GM21367 (cell line): Measurements from ENCODE around the gene PLPP3.

ENCODE experiments used
- ATAC-seq: cut with Tn5 transposase; IDR thresholded peaks from one replicate; pipeline ENCODE4 v1.9.1; 2021; ENCODE audit not compliant: unreplicated experiment

PLPP3 gene

GRCh38 chr1:56464294-56464693, 115.1 kb downstream of the PLPP3 start:
- no peak for ATAC-seq

- ATAC-seq = no peak
Measured at GRCh38 chr1:56463376-56463775, 116.0 kb downstream of the PLPP3 start.

- ATAC-seq = no peak
Measured at GRCh38 chr1:56462209-56462608, 117.2 kb downstream of the PLPP3 start.

- ATAC-seq = no peak
Measured at GRCh38 chr1:56461158-56462127, 117.9 kb downstream of the PLPP3 start.

GRCh38 chr1:56459260-56459659, 120.1 kb downstream of the PLPP3 start:
- ATAC-seq = no peak

GRCh38 chr1:56457756-56458375, 121.5 kb downstream of the PLPP3 start:
- no peak for ATAC-seq

- ATAC-seq = no peak
Measured at GRCh38 chr1:56456435-56457101, 122.8 kb downstream of the PLPP3 start.

- no peak for ATAC-seq
Measured at GRCh38 chr1:56453417-56454078, 125.8 kb downstream of the PLPP3 start.

GRCh38 chr1:56453016-56453415, 126.3 kb downstream of the PLPP3 start:
- no peak for ATAC-seq

GRCh38 chr1:56452027-56453011, 127.0 kb downstream of the PLPP3 start:
- no peak for ATAC-seq

GRCh38 chr1:56451491-56451890, 127.9 kb downstream of the PLPP3 start:
- ATAC-seq = no peak

- ATAC-seq = no peak
Measured at GRCh38 chr1:56450004-56450666, 129.2 kb downstream of the PLPP3 start.

- ATAC-seq = no peak
Measured at GRCh38 chr1:56448529-56449300, 130.6 kb downstream of the PLPP3 start.

- ATAC-seq = no peak
Measured at GRCh38 chr1:56447823-56448222, 131.5 kb downstream of the PLPP3 start.

GRCh38 chr1:56446531-56447098, 132.7 kb downstream of the PLPP3 start:
- no peak for ATAC-seq

GRCh38 chr1:56444960-56445646, 134.3 kb downstream of the PLPP3 start:
- no peak for ATAC-seq
